Activated CD8-positive, alpha-beta T cell treated with anti-CD3 and anti-CD28 coated beads for 36 hours (primary cell): ENCODE measurements around the gene FAM120A. TPM values are rescaled to one million over a fixed set of nuclear protein-coding genes. Genes with fewer than 3 reads are reported as not detected.

Source experiments
- ATAC-seq: fragments of 200-7000 bp; cut with Tn5 transposase; one replicate; pipeline ENCODE4 v1.10.0; 2021; ENCODE audit warnings: mild to moderate bottlenecking, moderate library complexity
- CTCF ChIA-PET: fragments of 350-600 bp; sonication (Branson Sonifier 250); formaldehyde crosslinking; loops from one replicate; lab custom pipeline; 2021; ENCODE audit warnings: antibody characterized with exemption; lab: Charles Lee
- POLR2A ChIA-PET: fragments of 350-600 bp; sonication (Branson Sonifier 250); formaldehyde crosslinking; loops from one replicate; lab custom pipeline; 2021; ENCODE audit warnings: antibody characterized with exemption; lab: Charles Lee
- DNase-seq: peaks from one replicate; pipeline ENCODE4 v3.0.0-alpha.2; 2020
- H3K27ac Mint-ChIP-seq: one replicate; pipeline ENCODE4 v1.8.0; 2021; ENCODE audit warnings: mild to moderate bottlenecking, mixed read lengths
- H3K27me3 Mint-ChIP-seq: one replicate; pipeline ENCODE4 v1.8.0; 2021; ENCODE audit warnings: mixed read lengths
- H3K36me3 Mint-ChIP-seq: one replicate; pipeline ENCODE4 v1.8.0; 2021; ENCODE audit warnings: low read depth, mixed read lengths
- H3K4me1 Mint-ChIP-seq: one replicate; pipeline ENCODE4 v1.8.0; 2021; ENCODE audit warnings: low read depth, mixed read lengths
- H3K4me3 Mint-ChIP-seq: one replicate; pipeline ENCODE4 v1.8.0; 2021; ENCODE audit warnings: mild to moderate bottlenecking, moderate library complexity, mixed read lengths
- H3K9me3 Mint-ChIP-seq: one replicate; pipeline ENCODE4 v1.8.0; 2021; ENCODE audit warnings: mixed read lengths
- intact Hi-C: fragments of 100-400 bp; cut with micrococcal nuclease; formaldehyde crosslinking; loops from one replicate; pipeline ENCODE4 v1.10.0; 2022
- total RNA-seq, 2 experiments: library from RNA; stranded (reverse); gene quantifications; one replicate each; pipeline ENCODE4 v1.2.3, GENCODE V29; 2021
- TF ChIP-seq, protein P1 (sequence below): fragments of 200-600 bp; IDR thresholded peaks from one replicate; pipeline ENCODE4 v1.8.0; 2022; ENCODE audit warnings: antibody characterized with exemption, mild to moderate bottlenecking

FAM120A gene
- total RNA-seq, 2 experiments from 2014 or later = 121 to 125 TPM

DNA sequence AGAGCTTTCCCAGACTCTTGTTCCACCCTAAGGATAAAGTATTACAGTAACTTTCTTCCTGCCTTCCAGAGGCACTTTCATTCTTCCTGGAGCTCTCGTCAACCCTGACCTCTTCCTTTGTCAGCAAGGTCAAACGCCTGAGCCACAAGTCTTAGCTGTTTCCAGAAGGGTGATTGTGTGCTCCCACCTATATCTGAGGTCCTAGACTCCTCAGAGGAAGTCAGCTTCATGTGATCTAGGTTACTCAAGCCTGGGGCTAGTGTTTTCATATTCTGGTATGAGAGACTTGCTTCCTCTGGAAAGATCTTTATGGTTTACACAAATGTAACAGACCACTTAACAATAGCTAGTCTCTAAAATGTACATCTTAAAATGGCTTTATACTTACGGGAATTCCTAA lies 5.4 kb upstream of the FAM120A start:
- H3K27me3 Mint-ChIP-seq = no peaks in the 10 kb centered on the region
- DNase-seq (no peak), ATAC-seq (no peak)
- H3K27ac Mint-ChIP-seq = peak overlapping the region; percentile 62
- no peaks in the 10 kb centered on the region for H3K9me3 Mint-ChIP-seq
- ChIA-PET POLR2A (interaction anchor here (0.8 to 0.9 kb wide), 2 partner anchors 10 to 120 kb away, joined by 3 read pairs; no protein-coding TSS in a partner anchor), CTCF (interaction anchor here (1.0 to 1.7 kb wide), 3 partner anchors 18 to 286 kb away, joined by 3 read pairs; no protein-coding TSS in a partner anchor)
- TF ChIP-seq, protein P1, sequence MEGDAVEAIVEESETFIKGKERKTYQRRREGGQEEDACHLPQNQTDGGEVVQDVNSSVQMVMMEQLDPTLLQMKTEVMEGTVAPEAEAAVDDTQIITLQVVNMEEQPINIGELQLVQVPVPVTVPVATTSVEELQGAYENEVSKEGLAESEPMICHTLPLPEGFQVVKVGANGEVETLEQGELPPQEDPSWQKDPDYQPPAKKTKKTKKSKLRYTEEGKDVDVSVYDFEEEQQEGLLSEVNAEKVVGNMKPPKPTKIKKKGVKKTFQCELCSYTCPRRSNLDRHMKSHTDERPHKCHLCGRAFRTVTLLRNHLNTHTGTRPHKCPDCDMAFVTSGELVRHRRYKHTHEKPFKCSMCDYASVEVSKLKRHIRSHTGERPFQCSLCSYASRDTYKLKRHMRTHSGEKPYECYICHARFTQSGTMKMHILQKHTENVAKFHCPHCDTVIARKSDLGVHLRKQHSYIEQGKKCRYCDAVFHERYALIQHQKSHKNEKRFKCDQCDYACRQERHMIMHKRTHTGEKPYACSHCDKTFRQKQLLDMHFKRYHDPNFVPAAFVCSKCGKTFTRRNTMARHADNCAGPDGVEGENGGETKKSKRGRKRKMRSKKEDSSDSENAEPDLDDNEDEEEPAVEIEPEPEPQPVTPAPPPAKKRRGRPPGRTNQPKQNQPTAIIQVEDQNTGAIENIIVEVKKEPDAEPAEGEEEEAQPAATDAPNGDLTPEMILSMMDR = no peak
- no peak overlapping the region for H3K4me3 Mint-ChIP-seq
- peaks cover 18% of the 10 kb centered on the region for H3K4me1 Mint-ChIP-seq
- H3K36me3 Mint-ChIP-seq = peaks cover 49% of the 10 kb centered on the region
- intact Hi-C loops = no loop called here

DNA sequence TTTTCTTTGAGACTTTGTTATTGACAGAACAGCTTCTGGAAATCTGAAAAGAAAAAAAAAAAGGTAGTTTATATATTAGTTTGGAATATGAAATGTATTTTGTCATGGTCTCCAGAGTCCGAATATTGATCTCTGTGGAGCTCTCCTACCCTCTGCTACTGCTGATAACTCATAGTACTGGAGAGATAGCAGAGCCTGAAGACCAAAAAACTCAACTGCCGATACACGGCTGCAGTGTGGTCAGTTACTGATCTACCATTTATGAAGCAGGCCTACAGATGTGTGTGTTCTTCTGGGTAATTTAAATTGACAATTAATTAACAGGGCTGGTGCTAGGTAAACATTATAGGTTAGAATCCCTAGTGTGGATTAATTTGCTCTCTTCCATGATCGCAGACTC lies 3.8 kb upstream of the FAM120A start:
- ChIA-PET POLR2A (interaction anchor here (0.8 kb wide), 1 partner anchor 17 kb away, joined by 3 read pairs; no protein-coding TSS in a partner anchor), CTCF (interaction anchor here (0.8 kb wide), 1 partner anchor 91 kb away, joined by 3 read pairs; no protein-coding TSS in a partner anchor)
- H3K27me3 Mint-ChIP-seq = no peaks in the 10 kb centered on the region
- peaks cover 18% of the 10 kb centered on the region for H3K4me1 Mint-ChIP-seq
- no peaks in the 10 kb centered on the region for H3K9me3 Mint-ChIP-seq
- H3K4me3 Mint-ChIP-seq = no peak overlapping the region
- TF ChIP-seq, protein P1 = no peak
- intact Hi-C loops = no loop called here
- H3K27ac Mint-ChIP-seq = peak overlapping the region; percentile 7
- peaks cover 52% of the 10 kb centered on the region for H3K36me3 Mint-ChIP-seq
- ATAC-seq (no peak), DNase-seq (no peak)

DNA sequence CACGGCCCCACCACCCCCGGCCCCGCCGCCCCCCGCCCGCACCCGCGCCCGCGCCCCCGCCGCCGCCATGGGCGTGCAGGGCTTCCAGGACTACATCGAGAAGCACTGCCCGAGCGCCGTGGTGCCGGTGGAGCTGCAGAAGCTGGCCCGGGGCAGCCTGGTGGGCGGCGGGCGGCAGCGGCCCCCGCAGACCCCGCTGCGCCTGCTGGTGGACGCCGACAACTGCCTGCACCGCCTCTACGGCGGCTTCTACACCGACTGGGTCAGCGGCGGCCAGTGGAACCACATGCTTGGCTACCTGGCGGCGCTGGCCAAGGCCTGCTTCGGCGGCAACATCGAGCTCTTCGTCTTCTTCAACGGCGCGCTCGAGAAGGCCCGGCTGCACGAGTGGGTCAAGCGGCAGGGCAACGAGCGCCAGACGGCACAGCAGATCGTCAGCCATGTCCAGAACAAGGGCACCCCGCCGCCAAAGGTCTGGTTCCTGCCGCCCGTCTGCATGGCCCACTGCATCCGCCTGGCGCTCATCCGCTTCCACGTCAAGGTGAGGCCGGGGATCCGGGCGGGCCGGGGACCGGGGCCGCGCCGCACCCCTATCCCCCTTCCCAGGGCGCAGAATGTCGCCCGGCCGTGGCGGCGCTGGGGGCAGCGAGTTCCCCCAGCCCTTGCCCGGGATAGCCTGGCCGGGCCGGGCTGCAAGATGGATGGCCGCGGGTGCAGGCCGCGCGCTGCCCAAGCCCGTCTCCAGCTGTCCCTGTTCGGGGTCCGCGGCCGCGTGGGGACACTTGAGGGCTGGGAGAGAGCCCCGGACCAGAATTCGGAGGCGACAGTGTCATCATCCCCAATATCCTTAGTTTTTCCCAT lies 594 bp downstream of the FAM120A start:
- POLR2A ChIA-PET = interaction anchor here (1.0 to 4.7 kb wide), 6 partner anchors 11 to 114 kb away, joined by 3 to 31 read pairs (median 5); no protein-coding TSS in a partner anchor
- H3K4me1 Mint-ChIP-seq = peaks cover 43% of the 10 kb centered on the region
- peak overlapping the region; percentile 78 for H3K4me3 Mint-ChIP-seq
- H3K27ac Mint-ChIP-seq = peak overlapping the region; percentile 86
- intact Hi-C loops = loop anchor here (10.0 kb wide), 1 partner anchor 113 kb away; no protein-coding TSS in a partner anchor
- TF ChIP-seq, protein P1 = no peak
- DNase-seq (peak; percentile 59), ATAC-seq (peak; percentile 14)
- no peaks in the 10 kb centered on the region for H3K9me3 Mint-ChIP-seq
- H3K27me3 Mint-ChIP-seq = no peaks in the 10 kb centered on the region
- CTCF ChIA-PET = interaction anchor here (1.0 kb wide), 1 partner anchor 114 kb away, joined by 7 read pairs; no protein-coding TSS in a partner anchor
- H3K36me3 Mint-ChIP-seq = peaks cover 65% of the 10 kb centered on the region

DNA sequence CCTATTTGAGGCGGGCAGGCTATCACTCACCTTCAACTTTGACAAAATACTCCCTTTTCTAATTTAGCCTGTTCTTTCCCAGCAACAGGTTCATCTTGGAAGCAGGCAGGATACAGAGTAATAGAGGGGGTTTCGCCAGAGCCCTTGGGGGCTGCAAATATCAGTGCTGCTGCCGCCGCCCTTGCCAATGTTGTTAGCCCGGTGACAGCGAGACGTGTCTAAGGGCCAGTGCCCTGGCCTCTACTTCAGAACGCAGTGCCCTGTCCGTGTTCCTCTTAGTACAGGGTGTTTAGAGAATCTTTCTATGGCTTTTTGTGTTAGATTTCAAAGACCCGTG lies 1.2 kb downstream of the FAM120A start:
- ChIA-PET CTCF (interaction anchor here (2.2 kb wide), 1 partner anchor 114 kb away, joined by 18 read pairs; no protein-coding TSS in a partner anchor), POLR2A (interaction anchor here (0.6 to 4.7 kb wide), 6 partner anchors 11 to 696 kb away, joined by 3 to 31 read pairs (median 4); no protein-coding TSS in a partner anchor)
- peaks cover 62% of the 10 kb centered on the region for H3K36me3 Mint-ChIP-seq
- no peaks in the 10 kb centered on the region for H3K9me3 Mint-ChIP-seq
- H3K4me3 Mint-ChIP-seq = peak overlapping the region; percentile 78
- no peaks in the 10 kb centered on the region for H3K27me3 Mint-ChIP-seq
- ATAC-seq (peak; percentile 1), DNase-seq (no peak)
- TF ChIP-seq, protein P1 = no peak
- intact Hi-C loops = loop anchor here (10.0 kb wide), 1 partner anchor 112 kb away; no protein-coding TSS in a partner anchor
- peaks cover 46% of the 10 kb centered on the region for H3K4me1 Mint-ChIP-seq
- H3K27ac Mint-ChIP-seq = peak overlapping the region; percentile 86
